NCI-H2081 (cell line): ENCODE results near the gene ZSWIM3.
A peak's percentile ranks its signal among the peaks of the same experiment; 100 is the strongest.
"Not testable (repeated sequence)": the region's sequence is repeated elsewhere in the genome, so short reads cannot be mapped to it uniquely, and the experiment has no call there.

ENCODE experiments used
- DNase-seq, 2 experiments: peaks; one replicate each; lab custom pipeline; 2025; lab: John Stamatoyannopoulos, UW

The ZSWIM3 gene

GRCh38 chr20:45857114-45857881 is at the start of gene ZSWIM3, which contains the start of gene ACOT8:
Gene ZSWIM3, plus strand, starts transcription at chr20:45857614. Its CDS starts 212 bp downstream, at chr20:45857826.
Gene ACOT8, minus strand, starts transcription at chr20:45857392. Its CDS starts 77 bp downstream, at chr20:45857315.
- peak; percentile 99 to 100 for DNase-seq

- DNase-seq: no peak
Observed at GRCh38 chr20:45810191-45810970, 47.0 kb upstream of the ZSWIM3 start.

GRCh38 chr20:45812157-45813005 is 45.0 kb upstream of the ZSWIM3 start, which contains the start of gene UBE2C:
Gene UBE2C, plus strand, starts transcription at chr20:45812644. Its CDS starts 52 bp downstream, at chr20:45812696.
- peak; percentile 98 to 100 for DNase-seq

GRCh38 chr20:45813006-45813340 is 44.4 kb upstream of the ZSWIM3 start:
- no peak for DNase-seq

GRCh38 chr20:45813489-45813888 is 43.9 kb upstream of the ZSWIM3 start:
- no peak for DNase-seq

GRCh38 chr20:45814314-45814713 is 43.1 kb upstream of the ZSWIM3 start:
- DNase-seq: no peak

- no peak for DNase-seq
Observed at GRCh38 chr20:45816951-45817350, 40.5 kb upstream of the ZSWIM3 start.

GRCh38 chr20:45817376-45818194 is 39.8 kb upstream of the ZSWIM3 start:
- no peak for DNase-seq

- no peak for DNase-seq
Observed at GRCh38 chr20:45818239-45818638, 39.2 kb upstream of the ZSWIM3 start.

- no peak for DNase-seq
Observed at GRCh38 chr20:45819466-45819865, 37.9 kb upstream of the ZSWIM3 start.

GRCh38 chr20:45821947-45822346 is 35.5 kb upstream of the ZSWIM3 start:
- DNase-seq: no peak

- no peak for DNase-seq
Observed at GRCh38 chr20:45822857-45823256, 34.6 kb upstream of the ZSWIM3 start.

- DNase-seq: peak in 1 of 2 experiments; percentile 17
Observed at GRCh38 chr20:45823949-45824835, 33.2 kb upstream of the ZSWIM3 start.

- DNase-seq: no peak
Observed at GRCh38 chr20:45826381-45827019, 30.9 kb upstream of the ZSWIM3 start.

- no peak for DNase-seq
Observed at GRCh38 chr20:45827030-45827652, 30.3 kb upstream of the ZSWIM3 start, which contains the start of gene TNNC2. Gene TNNC2, minus strand, starts transcription at chr20:45827312. Its CDS starts 64 bp downstream, at chr20:45827248.

- DNase-seq: no peak
Observed at GRCh38 chr20:45827712-45828111, 29.7 kb upstream of the ZSWIM3 start.

- DNase-seq: no peak
Observed at GRCh38 chr20:45828589-45828988, 28.8 kb upstream of the ZSWIM3 start.

- not testable (repeated sequence) for DNase-seq
Observed at GRCh38 chr20:45829673-45830106, 27.7 kb upstream of the ZSWIM3 start.

- no peak for DNase-seq
Observed at GRCh38 chr20:45832619-45833018, 24.8 kb upstream of the ZSWIM3 start.
